Measurements from ENCODE around the gene SPATA24.

- no peak for TF ChIP-seq EZH2 (IDR thresholded peaks at IDR 0.05; ENCODE audit: low read depth)
- TF ChIP-seq, protein P1, sequence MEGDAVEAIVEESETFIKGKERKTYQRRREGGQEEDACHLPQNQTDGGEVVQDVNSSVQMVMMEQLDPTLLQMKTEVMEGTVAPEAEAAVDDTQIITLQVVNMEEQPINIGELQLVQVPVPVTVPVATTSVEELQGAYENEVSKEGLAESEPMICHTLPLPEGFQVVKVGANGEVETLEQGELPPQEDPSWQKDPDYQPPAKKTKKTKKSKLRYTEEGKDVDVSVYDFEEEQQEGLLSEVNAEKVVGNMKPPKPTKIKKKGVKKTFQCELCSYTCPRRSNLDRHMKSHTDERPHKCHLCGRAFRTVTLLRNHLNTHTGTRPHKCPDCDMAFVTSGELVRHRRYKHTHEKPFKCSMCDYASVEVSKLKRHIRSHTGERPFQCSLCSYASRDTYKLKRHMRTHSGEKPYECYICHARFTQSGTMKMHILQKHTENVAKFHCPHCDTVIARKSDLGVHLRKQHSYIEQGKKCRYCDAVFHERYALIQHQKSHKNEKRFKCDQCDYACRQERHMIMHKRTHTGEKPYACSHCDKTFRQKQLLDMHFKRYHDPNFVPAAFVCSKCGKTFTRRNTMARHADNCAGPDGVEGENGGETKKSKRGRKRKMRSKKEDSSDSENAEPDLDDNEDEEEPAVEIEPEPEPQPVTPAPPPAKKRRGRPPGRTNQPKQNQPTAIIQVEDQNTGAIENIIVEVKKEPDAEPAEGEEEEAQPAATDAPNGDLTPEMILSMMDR (conservative IDR thresholded peaks at IDR 0.05): no peak
Measured at GRCh38 chr5:139414581-139415130, 10.8 kb upstream of the SPATA24 start.
